NCI-H524 treated with DMSO at 0.1 percent for 48 hours (cell line): ENCODE data around the gene CHKA.

Experiments
- DNase-seq: peaks from one replicate; lab custom pipeline; 2025; lab: John Stamatoyannopoulos, UW

Gene CHKA

DNA sequence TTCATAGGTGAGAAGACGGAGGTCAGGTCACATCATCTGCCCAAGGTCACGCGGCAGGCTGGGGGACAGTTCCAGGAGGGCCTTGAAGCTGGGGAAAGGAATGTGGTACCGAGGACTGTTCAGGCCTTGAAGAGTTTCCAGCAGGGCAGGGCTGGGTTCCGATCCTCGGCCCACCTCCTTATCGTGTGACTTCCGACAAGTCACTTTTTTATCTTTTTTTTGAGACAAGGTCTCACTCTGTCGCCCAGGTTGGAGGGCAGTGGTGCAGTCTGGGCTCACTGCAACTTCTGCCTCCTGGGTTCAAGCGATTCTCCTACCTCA is 90.1 kb downstream of the CHKA start:
- DNase-seq: no peak

DNA sequence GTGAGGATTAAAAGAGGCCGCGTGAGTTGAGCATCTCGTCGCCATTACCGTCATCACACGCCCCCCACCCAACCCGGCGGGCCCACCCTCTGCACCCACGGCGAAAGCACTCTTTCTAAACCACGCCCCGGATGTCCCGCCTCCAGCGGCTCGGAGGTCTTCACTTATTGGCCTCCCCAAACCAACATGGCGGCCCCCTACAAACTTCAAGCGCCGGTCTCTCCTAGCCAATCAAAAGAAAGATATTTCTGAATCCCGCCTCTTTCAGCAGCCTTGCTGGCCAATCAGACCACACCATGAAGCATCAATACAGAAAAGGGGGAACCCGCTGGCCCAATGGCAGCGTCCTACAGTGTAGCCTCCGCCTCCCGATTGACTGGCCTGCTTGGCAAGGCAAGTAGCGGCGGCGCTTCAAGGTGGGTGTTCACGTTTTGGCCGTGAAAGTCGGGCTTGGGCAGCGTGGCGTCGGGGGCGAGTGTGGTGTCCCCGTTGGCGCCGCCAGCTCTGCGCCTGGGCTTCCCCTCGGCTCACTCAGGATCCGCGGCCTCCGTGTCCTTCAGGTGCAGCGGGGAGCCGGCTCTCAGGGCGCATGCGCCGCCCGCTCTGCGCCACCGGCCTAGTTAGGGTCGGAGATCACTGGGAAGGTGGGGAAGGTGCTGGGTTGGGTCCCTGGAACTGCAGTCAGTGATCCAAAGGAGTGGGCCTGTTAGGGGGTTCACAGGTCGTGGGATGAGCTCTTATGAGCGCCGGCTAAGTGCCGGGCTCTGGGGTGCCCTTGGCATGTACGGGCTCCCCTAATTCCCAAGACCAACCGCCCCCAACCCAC is 90.7 kb downstream of the CHKA start, which contains the start of gene NDUFS8:
TSS of gene NDUFS8 (plus strand) at position 364 of the 826 bp plus-strand sequence. CDS start 1,471 bp downstream, outside the sequence.
- DNase-seq: peak; percentile 95

DNA sequence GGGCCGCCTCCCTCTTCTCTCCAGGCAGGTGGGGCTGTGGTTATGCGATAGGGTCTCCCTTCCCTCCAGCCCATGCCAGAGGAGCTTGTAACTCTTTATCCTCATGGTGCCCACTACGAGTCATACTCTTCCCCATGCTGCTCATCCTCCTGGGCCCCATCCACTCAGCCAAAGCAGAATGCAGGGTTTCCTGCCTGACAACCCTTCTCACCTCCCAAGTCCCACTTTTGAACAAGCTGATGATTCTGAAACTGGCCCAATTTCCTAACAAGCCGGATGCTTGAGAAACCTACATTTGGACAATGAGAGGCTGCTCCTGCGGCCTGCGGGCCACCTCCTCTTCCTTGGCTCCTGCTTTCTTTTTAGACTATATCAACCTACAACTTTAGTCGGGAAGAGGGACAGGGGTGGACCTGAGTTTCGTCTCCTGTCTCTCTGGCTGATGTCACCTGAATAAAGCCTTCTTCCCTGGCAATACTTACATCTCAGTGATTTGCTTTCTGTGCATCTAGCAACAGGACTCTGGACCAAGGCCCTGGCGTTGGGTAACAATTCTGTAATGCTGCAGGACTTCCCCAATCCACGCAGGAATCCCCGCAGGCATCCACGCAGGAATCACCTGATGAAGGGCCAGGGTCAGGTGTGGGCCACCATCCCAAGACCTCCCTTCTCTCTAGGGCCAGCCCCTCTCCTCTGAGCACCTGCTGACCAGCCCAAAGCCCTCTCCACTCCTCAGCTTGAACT is 92.2 kb downstream of the CHKA start:
- no peak for DNase-seq

DNA sequence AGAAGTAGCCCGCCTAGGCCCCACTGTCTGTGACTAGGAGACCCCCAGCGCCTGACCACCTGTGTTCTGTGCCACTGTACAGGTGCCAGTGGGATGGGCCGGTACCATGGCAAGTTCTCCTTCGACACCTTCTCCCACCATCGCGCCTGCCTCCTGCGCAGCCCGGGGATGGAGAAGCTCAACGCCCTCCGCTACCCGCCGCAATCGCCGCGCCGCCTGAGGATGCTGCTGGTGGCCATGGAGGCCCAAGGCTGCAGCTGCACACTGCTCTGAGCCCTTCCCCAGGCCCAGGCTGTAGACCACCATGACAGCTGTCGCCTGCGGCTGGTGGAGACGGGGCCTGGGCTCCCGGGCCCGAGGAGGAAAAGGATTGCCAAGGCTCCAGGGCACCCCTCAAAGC is 93.5 kb downstream of the CHKA start:
- DNase-seq: no peak

DNA sequence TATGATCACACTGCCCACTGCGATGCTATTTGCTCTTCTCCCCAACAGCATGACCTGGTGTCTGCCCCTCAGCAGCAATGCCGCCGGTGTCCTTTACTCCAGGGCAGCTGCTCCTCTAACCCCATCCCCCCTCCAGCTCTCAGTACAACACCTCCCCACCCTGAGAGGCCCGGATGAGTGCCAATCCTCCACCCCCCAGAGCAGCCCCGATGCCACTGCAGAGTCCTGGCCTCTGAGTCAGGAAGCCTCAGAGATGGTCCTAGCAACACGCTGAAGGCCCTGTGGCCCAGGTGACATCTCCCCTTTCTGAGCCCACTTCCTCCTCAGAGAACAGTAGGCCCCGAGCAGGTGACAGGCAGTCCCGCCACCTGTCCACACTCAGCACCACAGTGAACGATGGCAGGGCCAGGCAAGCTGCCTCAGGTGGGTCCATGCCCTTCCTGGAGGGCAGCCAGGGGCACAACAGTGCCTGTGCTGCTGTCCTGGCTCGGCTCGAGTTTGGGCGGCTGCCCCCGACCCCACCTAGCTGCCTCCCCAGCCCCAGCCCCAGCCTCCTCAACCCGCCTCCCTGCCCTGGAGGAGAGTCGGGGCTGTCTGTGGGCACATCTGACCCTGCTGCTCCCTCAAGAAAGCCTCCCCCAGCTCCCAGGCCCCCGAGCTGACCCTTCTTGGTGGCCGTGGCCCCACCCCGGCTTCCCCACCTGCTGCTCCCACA is 94.6 kb downstream of the CHKA start:
- DNase-seq: no peak

DNA sequence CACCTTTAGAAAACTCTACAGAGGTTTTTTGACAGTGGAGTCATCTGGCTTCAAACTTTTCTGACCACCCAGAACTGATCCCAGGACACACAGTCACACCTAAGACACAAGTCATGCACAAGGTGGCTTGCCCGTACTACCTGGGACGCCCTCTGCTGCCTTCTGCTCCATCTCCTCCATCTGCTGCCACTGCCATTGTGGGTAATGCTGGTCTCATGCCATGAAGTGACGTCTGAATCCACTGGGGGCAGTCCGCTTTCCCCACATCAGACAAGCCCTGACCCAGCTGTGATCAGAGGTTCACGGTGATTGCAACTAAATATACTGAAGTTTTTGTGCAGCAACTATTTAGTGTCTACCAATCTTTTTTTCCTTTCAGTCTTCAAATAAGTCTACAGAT is 96.1 kb downstream of the CHKA start:
- DNase-seq: no peak

DNA sequence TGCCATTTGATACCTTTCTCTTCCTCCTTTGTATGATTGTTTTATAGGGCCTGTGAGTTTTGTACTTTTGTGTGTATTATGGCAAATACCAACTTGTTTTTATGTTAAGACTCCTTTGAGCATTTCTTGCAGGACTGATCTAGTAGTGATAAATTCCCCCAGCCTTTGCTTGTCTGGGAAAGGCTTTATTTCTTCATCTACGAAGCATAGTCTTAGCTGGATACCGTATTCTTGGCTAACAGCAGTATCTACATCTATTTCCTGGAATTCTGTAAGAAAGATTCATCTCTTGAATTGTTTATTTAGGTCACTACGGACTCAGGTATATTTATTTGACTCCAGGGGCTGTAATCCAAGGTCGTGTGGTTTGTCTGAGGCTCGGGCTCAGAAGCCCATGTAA is 96.7 kb downstream of the CHKA start:
- DNase-seq: no peak

DNA sequence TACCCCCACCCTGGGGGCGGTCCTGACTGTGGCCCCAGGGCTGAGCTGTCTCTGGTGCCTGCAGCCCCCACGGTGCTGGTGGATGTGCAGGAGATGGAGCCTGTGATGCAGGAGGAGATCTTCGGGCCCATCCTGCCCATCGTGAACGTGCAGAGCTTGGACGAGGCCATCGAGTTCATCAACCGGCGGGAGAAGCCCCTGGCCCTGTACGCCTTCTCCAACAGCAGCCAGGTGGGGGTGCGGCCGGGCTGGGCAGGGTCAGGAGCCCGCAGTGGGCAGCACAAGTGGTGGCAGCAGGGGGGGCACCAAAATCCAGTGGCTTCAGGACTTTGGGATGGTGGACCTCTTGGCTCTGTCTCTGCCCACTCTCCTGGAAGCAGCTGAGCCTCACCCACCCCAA is 98.7 kb downstream of the CHKA start:
- no peak for DNase-seq

DNA sequence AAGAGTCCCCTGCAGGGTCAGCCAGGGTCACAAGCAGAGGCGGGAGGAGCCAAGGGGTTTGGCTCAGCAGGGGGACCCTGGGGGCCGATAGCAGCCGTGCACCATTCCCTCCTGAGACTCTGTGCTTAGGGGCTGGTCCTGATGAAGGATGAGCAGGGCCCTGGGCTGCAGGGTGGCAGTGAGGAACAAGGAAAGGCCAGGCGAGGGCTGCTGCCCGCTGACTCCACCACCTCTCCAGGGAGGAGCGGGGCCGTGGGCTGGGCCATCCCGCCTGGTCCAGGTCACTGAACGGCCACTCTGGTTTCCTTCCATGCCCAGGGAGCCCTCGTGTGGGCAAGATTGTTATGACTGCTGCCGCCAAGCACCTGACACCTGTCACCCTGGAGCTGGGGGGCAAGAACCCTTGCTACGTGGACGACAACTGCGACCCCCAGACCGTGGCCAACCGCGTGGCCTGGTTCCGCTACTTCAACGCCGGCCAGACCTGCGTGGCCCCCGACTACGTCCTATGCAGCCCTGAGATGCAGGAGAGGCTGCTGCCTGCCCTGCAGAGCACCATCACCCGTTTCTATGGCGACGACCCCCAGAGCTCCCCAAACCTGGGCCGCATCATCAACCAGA is 99.9 kb downstream of the CHKA start:
- DNase-seq: no peak

DNA sequence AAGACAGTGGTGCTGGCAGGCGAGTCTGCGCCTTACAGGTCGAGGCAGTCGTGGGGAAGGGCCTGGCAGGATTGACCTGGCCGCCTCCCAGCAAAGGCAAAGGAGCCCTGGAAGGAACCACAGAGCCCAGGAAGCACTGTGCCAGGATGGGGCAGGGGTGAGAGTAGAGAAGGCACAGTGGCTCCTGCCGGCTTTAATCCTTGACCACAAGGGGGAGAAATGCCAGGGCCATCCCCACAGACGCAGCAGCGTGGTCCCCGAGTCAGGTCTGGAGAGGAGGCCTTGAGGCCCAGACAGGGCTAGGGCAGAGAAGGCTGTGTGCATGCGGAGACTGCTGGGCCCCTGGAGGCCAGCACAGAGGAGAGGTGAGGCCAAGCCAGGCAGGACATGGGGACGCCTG is 100.6 kb downstream of the CHKA start:
- no peak for DNase-seq

DNA sequence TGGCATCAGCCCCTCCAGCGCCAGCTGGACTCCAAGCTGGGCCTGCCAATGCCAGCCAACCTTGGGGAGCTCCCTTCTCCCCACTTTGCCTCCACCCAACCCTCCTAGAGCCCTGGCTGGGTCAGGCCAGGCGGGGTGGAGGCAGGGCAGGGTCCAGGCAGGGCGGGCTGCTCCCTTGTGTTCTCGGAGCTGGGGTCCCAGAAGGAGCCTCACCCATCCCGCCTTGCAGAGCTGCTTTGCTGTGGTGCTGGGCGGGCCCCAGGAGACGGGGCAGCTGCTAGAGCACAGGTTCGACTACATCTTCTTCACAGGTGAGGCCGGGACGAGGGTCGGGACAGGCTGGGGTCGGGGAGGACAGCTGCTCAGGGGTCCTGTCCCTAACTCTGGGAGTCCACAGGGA is 101.7 kb downstream of the CHKA start:
- DNase-seq: no peak

DNA sequence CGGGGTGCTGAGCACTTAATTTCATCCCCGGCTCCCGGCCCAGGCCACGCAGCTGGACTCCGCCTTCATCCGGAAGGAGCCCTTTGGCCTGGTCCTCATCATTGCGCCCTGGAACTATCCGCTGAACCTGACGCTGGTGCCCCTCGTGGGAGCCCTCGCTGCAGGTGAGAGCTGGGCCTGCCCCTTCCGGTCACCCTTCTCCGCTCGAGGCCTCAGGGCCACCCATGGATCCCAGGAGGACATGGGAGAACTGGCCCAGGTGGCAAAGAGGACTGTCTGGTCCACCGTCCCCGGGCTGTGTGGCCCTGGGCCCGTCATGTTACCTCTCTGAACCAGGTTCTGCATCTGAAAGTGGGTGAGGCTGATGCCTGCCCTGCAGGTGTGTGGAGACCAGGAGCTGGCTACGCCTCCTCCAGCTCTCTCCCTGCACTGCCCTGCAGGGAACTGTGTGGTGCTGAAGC is 102.4 kb downstream of the CHKA start:
- DNase-seq: no peak

DNA sequence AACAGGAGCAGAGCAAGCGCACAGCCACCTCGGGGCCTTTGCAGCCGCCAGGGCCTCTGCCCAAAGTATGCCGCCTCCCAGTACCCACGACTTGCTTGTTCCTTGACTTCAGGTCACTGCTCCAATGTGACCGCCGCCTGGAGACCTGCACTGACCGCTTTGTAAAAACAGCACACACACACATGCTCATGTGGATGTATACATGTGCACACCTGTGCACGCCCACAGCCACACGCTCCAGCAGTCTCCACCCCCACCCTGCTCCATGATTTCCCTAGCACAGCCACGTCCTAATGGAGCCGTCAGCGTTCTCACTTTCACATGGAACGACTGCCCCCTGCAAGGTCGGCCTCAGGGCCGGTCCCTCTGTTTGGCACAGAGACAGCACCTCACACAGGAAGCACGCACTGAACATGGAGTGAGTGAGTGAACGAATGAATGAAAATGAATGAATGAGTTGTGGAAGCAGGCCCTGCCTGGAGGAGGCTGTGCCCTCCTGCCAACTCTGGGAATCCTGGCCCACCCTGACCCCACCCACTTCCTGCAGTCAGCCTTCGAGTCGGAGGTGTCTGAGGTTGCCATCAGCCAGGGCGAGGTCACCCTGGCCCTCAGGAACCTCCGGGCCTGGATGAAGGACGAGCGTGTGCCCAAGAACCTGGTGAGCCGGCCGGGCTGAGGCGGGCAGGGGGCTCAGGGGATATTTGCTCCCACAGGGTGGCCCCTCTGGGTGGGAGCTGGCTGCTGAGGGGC is 103.0 kb downstream of the CHKA start:
- no peak for DNase-seq

DNA sequence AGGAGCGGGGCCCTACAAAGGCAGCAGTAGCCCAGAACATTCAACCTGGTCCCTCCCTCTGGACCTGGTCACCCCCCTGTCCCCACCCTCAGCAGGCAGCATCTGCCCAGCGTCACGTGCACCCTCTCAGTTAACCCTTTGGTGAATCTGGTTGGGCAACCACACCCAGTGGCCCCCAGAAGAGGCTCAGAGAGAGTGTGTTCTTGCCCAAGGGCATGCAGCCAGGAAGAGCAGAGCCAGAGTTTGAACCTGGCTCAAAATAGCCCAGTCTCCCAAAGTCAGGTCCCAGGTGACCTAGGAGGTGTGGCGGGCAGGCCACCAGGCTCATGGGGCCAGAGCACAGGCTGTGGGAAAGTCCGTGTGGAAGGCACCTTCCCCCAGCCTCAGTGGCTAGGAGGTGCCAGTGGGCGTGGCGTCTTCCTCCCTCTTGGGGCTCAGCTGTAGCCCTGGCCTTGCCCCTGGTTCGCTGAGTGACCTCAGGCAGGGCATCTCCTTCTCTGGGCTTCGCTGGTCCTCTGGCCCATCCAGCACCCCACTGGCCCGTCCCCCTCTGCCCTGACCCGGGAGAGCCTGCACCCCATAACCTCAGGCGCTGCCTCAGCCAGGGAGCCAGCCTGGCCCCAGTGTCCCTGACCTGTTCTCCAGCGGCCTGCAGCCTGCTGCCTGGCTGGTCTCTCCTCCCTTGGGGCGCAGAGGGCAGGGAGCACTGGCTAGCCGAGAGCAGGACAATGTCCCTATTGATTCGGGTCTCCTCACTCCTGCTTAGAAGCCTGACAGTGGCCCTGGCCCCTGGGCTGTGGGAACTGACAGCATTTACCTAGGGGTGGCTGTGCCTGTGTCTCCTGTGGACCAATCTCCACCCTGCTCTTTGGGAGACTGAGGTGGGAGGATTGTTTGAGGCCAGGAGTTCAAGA is 104.0 kb downstream of the CHKA start:
- DNase-seq: peak; percentile 5

DNA sequence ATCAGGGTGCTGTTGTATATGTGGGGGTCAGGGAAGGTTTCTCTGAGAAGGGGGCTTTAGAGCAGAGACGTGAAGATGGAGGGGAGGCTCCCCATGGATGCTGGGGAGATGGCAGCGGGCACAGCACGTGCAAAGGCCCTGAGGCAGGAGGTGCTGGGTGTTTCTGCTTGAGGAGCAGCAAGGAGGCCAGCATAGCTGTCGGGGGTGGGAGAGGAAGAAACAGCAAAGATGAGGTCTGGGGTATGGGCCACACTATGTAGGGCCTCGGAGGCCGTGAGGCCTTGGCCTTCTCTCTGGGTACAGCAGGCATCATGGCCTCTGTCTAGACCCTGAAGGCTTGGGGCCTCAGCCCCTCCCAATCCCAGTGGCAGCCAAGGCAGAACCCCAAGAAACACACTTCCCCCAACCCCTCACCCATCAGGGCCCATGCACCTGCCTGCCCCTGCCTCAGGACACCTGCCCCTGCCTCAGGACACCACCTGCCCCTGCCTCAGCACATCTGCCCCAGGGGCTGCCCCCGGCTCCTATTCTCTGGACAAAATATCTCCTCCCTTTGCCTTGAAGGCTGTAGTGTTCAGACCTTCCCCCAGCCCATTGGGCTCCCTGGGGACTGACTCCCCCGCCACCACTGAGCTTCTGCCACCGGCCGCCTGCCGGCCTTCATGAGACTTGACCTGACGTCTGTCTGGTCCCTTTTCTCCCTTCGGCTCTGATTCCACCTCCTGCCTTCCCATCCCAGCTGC is 104.9 kb downstream of the CHKA start:
- no peak for DNase-seq

DNA sequence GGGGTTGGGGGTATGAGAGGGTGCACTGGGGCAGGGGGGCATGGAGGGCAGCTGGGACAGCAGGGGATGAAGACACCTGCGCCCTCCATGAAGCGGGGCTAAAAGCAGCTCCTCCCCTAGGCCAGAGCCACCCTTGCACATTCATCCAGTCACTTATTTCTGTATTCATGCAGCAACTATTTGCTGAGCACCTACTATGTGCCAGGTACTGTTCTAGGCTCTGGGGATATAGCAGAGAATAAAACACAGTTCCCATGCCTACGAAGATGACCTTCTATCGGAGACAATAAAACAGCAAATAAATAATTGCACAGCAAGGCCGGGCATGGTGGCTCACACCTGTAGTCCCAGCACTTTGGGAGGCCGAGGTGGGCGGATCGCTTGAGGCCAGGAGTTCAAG is 105.7 kb downstream of the CHKA start:
- no peak for DNase-seq

DNA sequence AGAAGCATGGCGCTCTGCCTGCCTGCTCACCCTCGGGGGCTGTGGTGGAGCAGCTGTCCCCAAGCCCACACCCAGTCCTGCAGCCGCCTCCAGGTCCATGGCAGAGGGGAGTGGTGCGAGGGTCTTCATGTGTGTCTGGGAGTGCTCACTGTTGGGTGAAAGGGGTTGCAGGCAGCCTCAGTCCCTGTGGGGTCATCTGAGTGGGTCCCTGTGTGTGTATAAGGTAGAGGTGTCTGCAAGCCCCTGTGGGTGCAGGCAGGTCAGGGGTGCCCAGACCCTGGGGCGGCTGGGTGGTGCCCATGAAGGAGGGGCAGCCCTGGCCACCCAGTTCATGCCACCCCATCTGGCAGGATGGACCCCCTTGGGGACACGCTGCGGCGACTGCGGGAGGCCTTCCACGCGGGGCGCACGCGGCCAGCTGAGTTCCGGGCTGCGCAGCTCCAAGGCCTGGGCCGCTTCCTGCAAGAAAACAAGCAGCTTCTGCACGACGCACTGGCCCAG is 106.2 kb downstream of the CHKA start:
- no peak for DNase-seq

DNA sequence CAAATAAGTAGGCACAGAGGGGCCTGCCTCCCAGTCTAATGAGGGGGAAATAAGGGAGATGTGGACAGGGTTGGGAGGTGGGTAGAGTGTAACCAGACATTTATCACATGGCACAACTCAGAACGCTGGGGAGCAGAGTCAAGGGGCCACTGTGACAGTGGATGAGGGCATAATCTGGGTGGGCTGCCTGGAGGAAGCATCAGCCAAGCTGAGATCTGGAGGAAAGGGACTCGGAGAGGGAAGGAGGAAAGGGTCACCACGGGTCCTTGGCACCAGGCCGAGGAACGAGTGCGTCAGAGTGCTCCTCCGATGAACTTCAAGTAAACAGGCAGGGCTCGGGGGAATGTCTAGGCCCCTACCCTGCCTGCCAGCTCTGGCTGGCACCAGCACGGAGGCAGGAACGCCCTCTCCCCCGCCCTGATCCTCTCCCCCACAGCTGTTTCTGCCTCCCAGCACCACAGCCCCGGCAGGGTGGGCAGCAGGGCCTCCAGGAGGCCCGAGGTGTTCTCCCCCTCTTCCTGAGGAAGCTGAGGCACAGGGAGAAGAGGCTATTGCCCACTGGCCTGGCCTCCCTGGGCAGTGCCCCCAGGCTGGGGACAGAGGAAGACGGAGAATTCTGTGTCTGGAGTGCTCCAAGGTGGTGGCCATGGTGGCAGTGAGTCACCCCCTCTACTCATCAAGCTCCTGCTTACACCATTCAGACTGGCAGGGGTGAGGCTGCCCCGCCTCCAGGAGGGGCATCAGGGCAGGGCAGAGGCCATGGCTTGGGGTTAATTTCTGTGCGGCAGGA is 106.8 kb downstream of the CHKA start:
- DNase-seq: no peak
